ENCODE data around the gene PKDCC. TPM values are rescaled to one million over a fixed set of nuclear protein-coding genes. Genes with fewer than 3 reads are reported as not detected.
"Not testable (repeated sequence)": the region's sequence is repeated elsewhere in the genome, so short reads cannot be mapped to it uniquely, and the experiment has no call there.

PKDCC gene
- total and polyA plus RNA-seq, 2 donors, result 172 to 247 TPM

DNA sequence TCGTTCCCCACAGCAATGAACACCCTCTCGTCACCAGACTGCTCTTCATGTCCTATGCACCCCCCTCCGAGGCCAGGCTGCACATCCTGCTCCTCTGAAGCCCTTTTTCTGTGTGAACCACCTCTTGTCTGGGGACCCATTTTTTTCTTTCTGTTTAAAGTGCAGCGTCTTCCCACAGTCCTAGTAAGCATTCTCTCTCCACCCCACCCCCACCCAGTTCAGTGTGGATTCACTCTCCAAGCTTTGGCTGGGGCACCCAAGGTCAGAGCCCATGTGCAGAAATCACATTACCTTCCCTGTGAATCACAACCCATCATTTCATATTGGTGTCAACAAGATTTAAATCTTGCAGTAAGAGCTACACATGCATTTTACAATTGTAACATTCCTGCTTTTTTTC is 26.4 kb upstream of the PKDCC start:
- DNase-seq (ENCODE audit: extremely low spot score), result no peak
- Histone ChIP-seq H3K4me3 (ENCODE audit: low read depth, low read length) (no peak overlapping the region), H3K36me3 (ENCODE audit: insufficient read depth) (peaks cover 1% of the 10 kb centered on the region), H3K27ac (ENCODE audit: low read depth) (no peak overlapping the region), H3K4me1 (ENCODE audit: insufficient read depth) (no peaks in the 10 kb centered on the region)
- 33% methylated on average over 4 of the region's 4 CpGs for WGBS

DNA sequence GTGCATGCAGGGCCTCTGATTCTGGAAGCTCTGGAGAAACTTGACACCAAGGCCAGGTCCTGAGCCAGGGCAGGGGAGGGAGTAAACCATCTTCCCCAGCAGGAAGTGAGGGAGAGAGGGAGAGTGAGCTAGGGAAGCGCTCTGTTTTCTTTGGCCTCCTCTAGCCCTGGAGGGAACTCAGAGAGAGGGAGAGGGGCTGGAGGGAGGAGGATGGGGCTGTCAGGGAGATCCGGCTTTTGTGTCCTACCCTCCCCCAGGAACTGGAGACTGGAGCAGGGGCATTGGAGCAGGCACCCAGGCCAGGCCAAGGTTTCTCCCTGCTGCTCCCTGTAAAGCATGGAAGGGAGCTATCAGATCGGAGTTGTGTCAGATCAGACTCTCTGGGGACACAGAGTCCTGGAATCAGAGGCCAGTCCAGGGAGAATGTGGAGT is 22.7 kb upstream of the PKDCC start:
- Histone ChIP-seq H3K4me1 (ENCODE audit: insufficient read depth) (no peaks in the 10 kb centered on the region), H3K4me3 (ENCODE audit: low read depth, low read length) (no peak overlapping the region), H3K27ac (ENCODE audit: low read depth) (no peak overlapping the region), H3K36me3 (ENCODE audit: insufficient read depth) (no peaks in the 10 kb centered on the region)
- peak; percentile 78 for DNase-seq (ENCODE audit: extremely low spot score)
- WGBS, result 44% methylated on average over 3 of the region's 3 CpGs

DNA sequence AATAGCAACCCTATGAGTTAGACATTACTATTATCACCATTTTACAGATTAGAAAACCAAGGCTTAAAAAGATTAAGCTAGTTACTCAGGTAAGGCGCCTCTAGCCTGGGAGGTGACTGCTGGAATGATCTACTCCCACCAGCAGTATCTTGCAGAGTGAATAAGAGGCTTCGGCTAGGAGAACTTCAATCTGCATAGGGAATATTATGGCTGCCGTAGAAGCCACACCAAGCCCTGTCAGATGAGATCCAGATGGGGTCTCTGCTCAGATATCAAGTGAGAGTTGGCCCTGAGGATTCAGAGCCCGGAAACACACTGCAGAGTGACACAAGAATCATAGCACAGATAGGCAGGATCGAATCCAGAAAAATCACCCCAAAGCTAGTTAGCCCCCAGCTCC is 21.5 kb upstream of the PKDCC start:
- no peaks in the 10 kb centered on the region for H3K36me3 ChIP-seq (ENCODE audit: insufficient read depth)
- WGBS, result 84% methylated on average over 5 of the region's 5 CpGs
- no peak overlapping the region for H3K27ac ChIP-seq (ENCODE audit: low read depth)
- H3K4me1 ChIP-seq (ENCODE audit: insufficient read depth), result no peaks in the 10 kb centered on the region
- H3K4me3 ChIP-seq (ENCODE audit: low read depth, low read length), result no peak overlapping the region
- DNase-seq (ENCODE audit: extremely low spot score), result no peak

DNA sequence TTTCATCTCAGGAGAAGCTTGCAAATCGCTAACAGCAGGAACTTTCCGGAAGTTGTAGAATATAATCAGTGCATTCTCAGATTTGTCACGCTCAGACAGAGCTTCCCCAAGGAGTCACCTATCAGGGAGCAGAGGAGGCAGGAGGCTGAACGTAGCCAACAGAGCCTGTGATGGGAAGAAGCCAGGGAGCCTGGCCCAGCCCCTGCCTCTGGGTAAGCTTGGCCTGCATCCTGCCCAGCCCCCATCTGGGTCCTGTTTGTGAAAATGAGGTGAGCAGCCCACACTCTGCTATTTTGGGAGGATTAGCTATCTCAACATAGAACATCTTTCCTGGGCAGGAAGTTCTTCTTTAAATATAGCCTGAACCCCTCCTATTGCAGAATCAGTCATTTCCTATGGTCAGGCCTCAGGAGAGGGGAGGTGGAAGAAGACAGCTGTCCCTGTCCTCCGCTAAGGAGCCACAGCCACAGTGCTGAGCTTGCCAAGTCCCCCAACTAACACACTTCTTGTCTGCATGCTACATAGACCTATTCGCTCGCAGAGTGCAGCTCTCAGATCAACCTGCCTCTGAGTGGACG is 19.2 kb upstream of the PKDCC start:
- DNase-seq (ENCODE audit: extremely low spot score), result no peak
- Histone ChIP-seq H3K4me3 (ENCODE audit: low read depth, low read length) (no peak overlapping the region), H3K27ac (ENCODE audit: low read depth) (no peak overlapping the region), H3K36me3 (ENCODE audit: insufficient read depth) (no peaks in the 10 kb centered on the region), H3K4me1 (ENCODE audit: insufficient read depth) (no peaks in the 10 kb centered on the region)
- 73% methylated on average over 8 of the region's 8 CpGs for WGBS

DNA sequence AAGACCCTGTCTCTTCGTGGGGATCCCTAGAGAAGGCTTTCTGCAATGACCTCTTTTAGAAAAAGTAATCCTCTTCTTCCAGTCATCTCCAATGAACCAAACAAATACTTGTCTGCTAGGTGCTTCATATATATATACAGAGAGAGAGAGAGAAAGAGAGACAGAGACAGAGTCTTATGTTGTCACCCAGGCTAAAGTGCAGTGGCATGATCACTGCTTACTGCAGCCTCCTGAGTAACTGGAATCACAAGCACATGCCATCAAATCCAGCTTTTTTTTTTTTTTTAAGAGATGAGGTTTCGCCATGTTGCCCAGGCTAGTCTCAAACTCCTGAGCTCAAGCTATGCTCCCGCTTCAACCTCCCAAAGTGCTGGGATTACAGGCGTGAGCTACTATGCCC is 18.6 kb upstream of the PKDCC start:
- Histone ChIP-seq H3K4me1 (ENCODE audit: insufficient read depth) (no peaks in the 10 kb centered on the region), H3K27ac (ENCODE audit: low read depth) (no peak overlapping the region), H3K36me3 (ENCODE audit: insufficient read depth) (no peaks in the 10 kb centered on the region), H3K4me3 (ENCODE audit: low read depth, low read length) (no peak overlapping the region)
- DNase-seq (ENCODE audit: extremely low spot score), result no peak
- WGBS, result 91% methylated on average over 4 of the region's 4 CpGs

DNA sequence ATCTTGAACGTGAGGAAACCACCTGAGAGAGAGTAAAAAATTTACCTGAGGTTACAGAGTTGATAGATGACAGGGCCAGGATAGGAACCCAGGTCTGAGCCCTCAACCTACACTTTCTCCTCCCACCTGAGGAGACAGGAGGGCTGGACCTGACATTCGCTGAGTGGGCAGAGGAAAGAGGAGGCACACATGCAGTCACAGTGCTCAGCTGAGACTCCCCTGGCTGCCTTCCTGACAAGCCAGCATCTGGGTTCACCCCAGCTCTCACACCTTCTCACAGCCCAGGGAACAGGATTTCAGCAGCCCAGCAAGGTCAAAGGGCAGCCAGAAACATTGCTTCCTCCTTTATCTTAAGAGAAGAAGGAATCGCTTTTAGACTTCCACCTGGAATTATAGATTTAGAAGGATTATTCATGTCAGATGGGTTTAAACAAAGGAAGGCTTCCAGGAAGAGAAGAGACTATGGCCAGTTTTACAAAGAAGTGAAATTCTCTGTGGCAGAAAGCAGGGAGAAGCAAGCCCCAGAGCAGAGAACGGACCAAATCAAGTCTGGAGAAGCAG is 18.1 kb upstream of the PKDCC start:
- WGBS, result 85% methylated on average over 4 of the region's 4 CpGs
- H3K4me1 ChIP-seq (ENCODE audit: insufficient read depth), result no peaks in the 10 kb centered on the region
- DNase-seq (ENCODE audit: extremely low spot score), result no peak
- no peak overlapping the region for H3K4me3 ChIP-seq (ENCODE audit: low read depth, low read length)
- H3K27ac ChIP-seq (ENCODE audit: low read depth), result no peak overlapping the region
- H3K36me3 ChIP-seq (ENCODE audit: insufficient read depth), result no peaks in the 10 kb centered on the region

DNA sequence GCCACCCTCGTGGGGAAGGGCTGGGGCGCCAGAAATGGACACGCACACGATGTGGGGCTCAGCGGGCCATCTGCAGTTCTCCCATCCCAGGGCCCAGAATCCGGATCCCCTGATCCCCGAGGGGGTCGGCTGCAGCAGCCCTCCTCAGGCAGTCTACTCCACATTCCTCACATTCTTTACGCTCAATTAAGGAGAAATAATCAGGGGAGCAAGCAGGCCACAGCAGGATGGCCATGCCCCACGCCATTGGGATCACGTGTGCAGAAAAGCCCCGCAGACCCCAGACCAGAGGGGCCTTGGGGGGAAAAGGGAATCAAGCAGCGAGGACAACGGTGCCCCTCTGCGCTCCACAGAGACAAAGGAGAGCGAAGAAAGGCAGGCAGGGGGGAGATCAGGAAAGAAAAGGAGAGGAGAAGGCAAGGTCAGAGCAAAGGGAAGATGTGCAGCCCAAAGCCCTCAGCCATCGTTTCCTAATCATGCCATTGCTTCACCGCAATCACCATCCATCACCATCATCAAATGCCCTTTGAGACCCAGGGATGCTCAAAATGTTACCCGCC is 17.5 kb upstream of the PKDCC start:
- no peak overlapping the region for H3K27ac ChIP-seq (ENCODE audit: low read depth)
- H3K36me3 ChIP-seq (ENCODE audit: insufficient read depth), result no peaks in the 10 kb centered on the region
- no peak for DNase-seq (ENCODE audit: extremely low spot score)
- H3K4me1 ChIP-seq (ENCODE audit: insufficient read depth), result no peaks in the 10 kb centered on the region
- WGBS, result 81% methylated on average over 19 of the region's 19 CpGs
- no peak overlapping the region for H3K4me3 ChIP-seq (ENCODE audit: low read depth, low read length)

DNA sequence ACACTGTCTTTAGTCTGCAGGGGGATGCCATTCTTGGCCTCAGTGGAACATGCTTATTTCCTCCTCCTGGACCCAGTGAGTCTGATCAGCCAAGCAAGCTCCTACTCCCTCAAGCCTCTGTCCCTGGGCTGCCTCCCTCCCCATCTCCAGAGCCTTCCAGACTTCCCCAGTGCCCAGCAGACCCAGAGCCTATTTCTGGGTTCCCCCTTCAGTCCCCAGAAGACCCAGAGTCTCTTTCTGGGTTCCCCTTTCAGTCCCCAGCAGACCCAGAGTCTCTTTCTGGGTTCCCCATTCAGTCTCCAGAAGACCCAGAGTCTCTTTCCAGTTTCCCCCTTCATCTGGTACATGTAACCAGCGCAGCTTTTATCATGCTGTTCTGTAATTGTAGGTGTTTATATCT is 17.0 kb upstream of the PKDCC start:
- no peak overlapping the region for H3K4me3 ChIP-seq (ENCODE audit: low read depth, low read length)
- DNase-seq (ENCODE audit: extremely low spot score), result no peak
- no peaks in the 10 kb centered on the region for H3K36me3 ChIP-seq (ENCODE audit: insufficient read depth)
- WGBS, result 100% methylated on average over 1 of the region's 1 CpG
- H3K4me1 ChIP-seq (ENCODE audit: insufficient read depth), result no peaks in the 10 kb centered on the region
- no peak overlapping the region for H3K27ac ChIP-seq (ENCODE audit: low read depth)

DNA sequence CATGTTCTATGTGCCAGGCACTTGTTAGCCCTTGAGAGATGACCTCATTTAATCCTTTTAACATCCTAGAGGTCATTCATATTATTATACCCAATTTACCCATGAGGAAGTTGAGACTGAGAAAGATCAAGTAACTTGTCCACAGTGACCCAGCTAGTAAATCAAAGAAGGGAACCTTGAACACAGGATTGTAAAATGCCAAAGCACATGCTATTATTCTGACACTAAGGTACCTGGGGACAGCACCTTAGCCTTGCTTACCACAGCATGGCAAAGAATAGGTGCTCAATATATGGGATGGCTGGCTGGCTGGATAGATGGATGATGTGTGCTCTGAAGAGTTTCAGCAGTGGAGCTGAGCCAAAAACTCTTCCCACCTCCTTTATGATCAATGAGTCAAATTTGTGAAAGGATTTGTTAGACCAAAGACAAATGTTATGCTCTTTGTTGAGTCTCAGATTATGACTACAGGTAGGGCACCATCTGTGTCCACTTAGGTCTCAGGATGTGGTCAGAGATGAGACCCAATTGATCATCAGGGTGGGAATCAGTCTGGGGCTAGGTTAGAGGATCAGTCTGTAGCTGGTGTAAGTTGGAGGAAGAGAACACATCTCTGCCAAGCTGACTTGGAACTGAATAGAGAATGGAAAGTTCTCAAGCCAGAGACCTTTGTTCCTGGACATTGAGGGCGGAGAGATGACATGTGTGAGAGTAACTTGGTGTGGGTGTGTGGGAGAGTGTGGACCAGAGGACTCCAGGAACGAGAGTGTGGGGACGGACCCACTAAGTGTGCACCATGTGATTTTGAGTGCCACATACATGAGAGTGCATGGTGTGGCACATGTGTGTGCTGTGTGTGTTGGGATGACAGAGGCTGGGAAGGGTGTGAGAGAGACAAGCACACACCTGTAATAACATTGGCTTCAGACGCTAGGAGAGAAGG is 16.3 kb upstream of the PKDCC start:
- no peaks in the 10 kb centered on the region for H3K36me3 ChIP-seq (ENCODE audit: insufficient read depth)
- 81% methylated on average over 4 of the region's 4 CpGs for WGBS
- DNase-seq (ENCODE audit: extremely low spot score), result no peak
- no peak overlapping the region for H3K27ac ChIP-seq (ENCODE audit: low read depth)
- H3K4me1 ChIP-seq (ENCODE audit: insufficient read depth), result no peaks in the 10 kb centered on the region
- no peak overlapping the region for H3K4me3 ChIP-seq (ENCODE audit: low read depth, low read length)

DNA sequence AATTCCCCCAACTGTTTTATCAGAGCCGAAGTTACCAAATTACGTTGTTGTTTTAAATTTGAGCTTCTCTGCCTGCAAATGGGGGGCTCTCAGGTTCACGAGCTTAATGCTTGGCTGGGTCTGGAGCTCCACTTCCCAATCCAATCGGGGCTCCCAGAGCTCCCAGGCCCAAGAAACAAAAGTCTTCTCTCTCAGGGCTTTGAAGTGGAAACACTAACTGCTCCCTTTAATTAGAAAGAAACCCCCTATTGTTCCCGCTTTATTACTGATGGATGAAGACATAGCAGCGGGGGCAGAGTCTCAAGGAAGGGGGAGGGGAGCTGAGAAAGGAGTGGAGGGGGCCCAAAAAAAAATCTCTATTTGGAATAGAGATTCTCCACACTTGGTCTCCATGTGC is 15.6 kb upstream of the PKDCC start:
- H3K4me3 ChIP-seq (ENCODE audit: low read depth, low read length), result no peak overlapping the region
- 80% methylated on average over 6 of the region's 6 CpGs for WGBS
- H3K4me1 ChIP-seq (ENCODE audit: insufficient read depth), result no peaks in the 10 kb centered on the region
- no peak for DNase-seq (ENCODE audit: extremely low spot score)
- H3K36me3 ChIP-seq (ENCODE audit: insufficient read depth), result no peaks in the 10 kb centered on the region
- no peak overlapping the region for H3K27ac ChIP-seq (ENCODE audit: low read depth)

DNA sequence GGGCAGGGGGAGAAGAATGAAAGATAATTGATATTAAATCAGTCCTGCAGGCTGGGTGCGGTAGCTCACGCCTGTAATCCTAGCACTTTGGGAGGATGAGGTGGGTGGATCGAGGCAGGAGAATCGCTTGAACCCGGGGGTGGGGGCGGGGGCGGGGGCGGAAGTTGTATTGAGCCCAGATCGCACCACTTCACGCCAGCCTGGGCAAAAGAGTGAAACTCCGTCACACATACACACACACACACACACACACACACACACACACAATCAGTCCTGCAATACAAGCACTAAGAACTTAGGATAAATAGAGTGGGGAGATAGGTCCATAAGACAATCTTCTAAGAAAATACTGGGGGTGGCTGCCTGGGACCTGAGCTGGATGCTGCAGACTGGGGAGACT is 15.1 kb upstream of the PKDCC start:
- no peak overlapping the region for H3K27ac ChIP-seq (ENCODE audit: low read depth)
- 64% methylated on average over 11 of the region's 11 CpGs for WGBS
- no peaks in the 10 kb centered on the region for H3K4me1 ChIP-seq (ENCODE audit: insufficient read depth)
- H3K36me3 ChIP-seq (ENCODE audit: insufficient read depth), result no peaks in the 10 kb centered on the region
- no peak overlapping the region for H3K4me3 ChIP-seq (ENCODE audit: low read depth, low read length)
- no peak for DNase-seq (ENCODE audit: extremely low spot score)

DNA sequence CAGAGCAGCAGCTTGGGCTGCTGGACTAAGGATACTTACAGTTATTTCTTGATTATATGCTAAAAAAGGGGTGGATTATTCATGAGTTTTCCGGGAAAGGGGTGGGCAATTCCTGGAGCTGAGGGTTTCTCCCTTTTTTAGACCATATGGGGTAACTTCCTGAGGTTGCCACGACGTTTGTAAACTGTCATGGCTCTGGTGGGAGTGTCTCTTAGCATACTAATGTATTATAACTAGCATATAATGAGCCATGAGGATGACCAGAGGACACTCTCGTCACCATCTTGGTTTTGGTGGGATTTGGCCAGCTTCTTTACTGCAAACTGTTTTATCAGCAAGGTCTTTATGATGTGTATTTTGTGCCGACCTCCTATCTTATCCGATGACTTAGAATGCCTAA is 13.7 kb upstream of the PKDCC start:
- DNase-seq (ENCODE audit: extremely low spot score); H3K4me1 ChIP-seq (ENCODE audit: insufficient read depth); H3K36me3 ChIP-seq (ENCODE audit: insufficient read depth); H3K27ac ChIP-seq (ENCODE audit: low read depth); H3K4me3 ChIP-seq (ENCODE audit: low read depth, low read length): not testable (repeated sequence)
- 68% methylated on average over 6 of the region's 6 CpGs for WGBS

DNA sequence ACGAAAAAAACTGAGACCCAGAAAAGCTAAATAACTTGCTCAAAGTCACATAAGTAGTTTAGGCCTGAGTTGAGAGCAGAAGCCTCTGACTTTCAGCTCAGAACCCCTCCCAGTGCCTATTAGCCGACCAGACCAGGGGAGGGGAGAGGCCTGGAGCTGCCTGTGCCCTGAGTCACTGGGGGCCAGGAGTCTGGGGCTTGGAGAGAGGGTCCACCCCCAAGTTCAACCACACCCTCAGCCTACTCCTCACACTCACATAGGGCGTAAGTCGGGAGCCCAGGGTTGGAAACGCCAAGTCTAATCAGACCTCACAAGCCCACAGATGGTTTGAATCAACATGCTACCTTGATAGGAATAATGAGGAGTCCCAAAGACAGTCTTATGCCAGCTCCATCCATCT is 12.6 kb upstream of the PKDCC start:
- 77% methylated on average over 5 of the region's 5 CpGs for WGBS
- Histone ChIP-seq H3K4me1 (ENCODE audit: insufficient read depth) (no peaks in the 10 kb centered on the region), H3K36me3 (ENCODE audit: insufficient read depth) (no peaks in the 10 kb centered on the region), H3K4me3 (ENCODE audit: low read depth, low read length) (no peak overlapping the region), H3K27ac (ENCODE audit: low read depth) (no peak overlapping the region)
- no peak for DNase-seq (ENCODE audit: extremely low spot score)

DNA sequence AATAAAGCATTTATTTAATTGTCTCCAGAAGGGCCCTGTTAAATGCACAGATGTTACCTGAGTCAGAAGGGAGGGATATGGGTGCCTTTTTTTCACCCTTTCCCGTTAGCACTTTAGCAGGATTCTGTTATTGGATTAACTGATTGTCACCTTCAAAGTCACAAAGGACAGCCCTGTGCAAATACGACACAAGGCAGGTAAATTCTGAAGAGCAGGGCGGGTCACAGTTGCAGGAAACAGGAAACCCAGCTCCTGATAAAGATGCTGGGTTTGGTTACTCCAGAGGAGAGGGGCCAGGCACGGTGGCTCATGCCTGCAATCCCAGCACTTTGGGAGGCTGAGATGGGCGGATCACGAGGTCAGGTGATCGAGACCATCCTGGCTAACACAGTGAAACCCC is 11.4 kb upstream of the PKDCC start:
- H3K36me3 ChIP-seq (ENCODE audit: insufficient read depth), result no peaks in the 10 kb centered on the region

More for the DNA sequence above, 11.4 kb upstream of the PKDCC start:
- no peak for DNase-seq (ENCODE audit: extremely low spot score)
- Histone ChIP-seq H3K27ac (ENCODE audit: low read depth) (no peak overlapping the region), H3K4me3 (ENCODE audit: low read depth, low read length) (no peak overlapping the region), H3K4me1 (ENCODE audit: insufficient read depth) (no peaks in the 10 kb centered on the region)
- WGBS, result 81% methylated on average over 7 of the region's 7 CpGs
